Uterus (tissue), 2 donors: Measurements from ENCODE around the gene DHX40.

ENCODE experiments used
- CTCF ChIP-seq, 4 experiments: fragments of 200-600 bp in 2 of 4; fragments of 450-650 bp in 2 of 4; sonication (generic) in 2 of 4; IDR thresholded peaks; one replicate each; pipeline ENCODE4 v1.5.1; 2016 to 2019; ENCODE audit warnings: antibody characterized with exemption in 4 of 4, mild to moderate bottlenecking in 2 of 4, moderate library complexity in 1 of 4
- POLR2A ChIP-seq, 2 donors: fragments of 450-650 bp; IDR thresholded peaks; one replicate each; pipeline ENCODE4 v1.6.1; 2016; ENCODE audit warnings: antibody characterized with exemption in 2 of 2, mild to moderate bottlenecking in 1 of 2, moderate library complexity in 1 of 2

- no peak for TF ChIP-seq POLR2A (IDR thresholded peaks at IDR 0.05)
- no peak for TF ChIP-seq CTCF (IDR thresholded peaks at IDR 0.05)
These were observed 69.5 kb downstream of the DHX40 start for GRCh38 chr17:59634632-59635541.
